CD4-positive, alpha-beta T cell treated with Interleukin-15 for 1 hour (primary cell): ENCODE measurements around the gene FGFRL1.
"Not testable (repeated sequence)": the region's sequence is repeated elsewhere in the genome, so short reads cannot be mapped to it uniquely, and the experiment has no call there.

Source experiments
- DNase-seq: peaks from one replicate; pipeline ENCODE4 v3.0.0-alpha.2; 2020

The FGFRL1 gene

GRCh38 chr4:1041936-1042330, 30.5 kb downstream of the FGFRL1 start:
- DNase-seq: no peak

GRCh38 chr4:1042352-1043055, 31.1 kb downstream of the FGFRL1 start:
- no peak for DNase-seq

- DNase-seq: no peak
Measured at GRCh38 chr4:1043162-1043561, 31.7 kb downstream of the FGFRL1 start.

- DNase-seq: peak; percentile 79
Measured at GRCh38 chr4:1043651-1044468, 32.4 kb downstream of the FGFRL1 start.

GRCh38 chr4:1044469-1045192, 33.2 kb downstream of the FGFRL1 start:
- DNase-seq: no peak

GRCh38 chr4:1045193-1045594, 33.8 kb downstream of the FGFRL1 start:
- no peak for DNase-seq

- DNase-seq: no peak
Measured at GRCh38 chr4:1045595-1046201, 34.3 kb downstream of the FGFRL1 start.

- not testable (repeated sequence) for DNase-seq
Measured at GRCh38 chr4:1046581-1047011, 35.2 kb downstream of the FGFRL1 start.

GRCh38 chr4:1047106-1047975, 35.9 kb downstream of the FGFRL1 start:
- DNase-seq: no peak

- no peak for DNase-seq
Measured at GRCh38 chr4:1047976-1048772, 36.7 kb downstream of the FGFRL1 start.

GRCh38 chr4:1048773-1049590, 37.6 kb downstream of the FGFRL1 start:
- DNase-seq: peak; percentile 40

GRCh38 chr4:1049591-1049905, 38.1 kb downstream of the FGFRL1 start:
- no peak for DNase-seq

- DNase-seq: no peak
Measured at GRCh38 chr4:1050486-1051213, 39.2 kb downstream of the FGFRL1 start.

- no peak for DNase-seq
Measured at GRCh38 chr4:1051472-1051871, 40.0 kb downstream of the FGFRL1 start.

- DNase-seq: no peak
Measured at GRCh38 chr4:1052231-1052671, 40.8 kb downstream of the FGFRL1 start.

GRCh38 chr4:1053080-1053661, 41.7 kb downstream of the FGFRL1 start:
- DNase-seq: no peak

- not testable (repeated sequence) for DNase-seq
Measured at GRCh38 chr4:1053891-1054290, 42.5 kb downstream of the FGFRL1 start.

GRCh38 chr4:1054696-1055242, 43.3 kb downstream of the FGFRL1 start:
- DNase-seq: not testable (repeated sequence)

GRCh38 chr4:1055243-1055701, 43.8 kb downstream of the FGFRL1 start:
- DNase-seq: not testable (repeated sequence)
